Body of pancreas (tissue), 4 donors: ENCODE data around the gene EWSR1. TPM values are rescaled to one million over a fixed set of nuclear protein-coding genes. Genes with fewer than 3 reads are reported as not detected.

Experiments
- ATAC-seq: fragments of 150-250 bp; one replicate; pipeline ENCODE4 v1.9.1; 2016
- DNase-seq, 4 donors: peaks; one replicate each; pipeline ENCODE4 v3.0.0-alpha.2; 2019
- H3K27ac ChIP-seq, 4 donors: fragments of 200-600 bp; sonication (generic); 1 replicate in 3 of 4; 2 replicates in 1 of 4; pipeline versions ENCODE4 v1.5.1 to v1.6.1; 2016 to 2019; ENCODE audit warnings: mild to moderate bottlenecking in 1 of 4, mixed read lengths in 1 of 4, moderate library complexity in 1 of 4
- H3K27me3 ChIP-seq, 2 donors: fragments of 200-600 bp; sonication (generic); one replicate each; pipeline ENCODE4 v1.6.0; 2016; ENCODE audit warnings: mild to moderate bottlenecking in 1 of 2
- H3K36me3 ChIP-seq, 2 donors: fragments of 200-600 bp; sonication (generic); replicated peaks in 1 of 2; 2 replicates each; pipeline ENCODE4 v1.5.1; 2016; ENCODE audit warnings: low read depth in 2 of 2; ENCODE audit not compliant: insufficient read depth in 1 of 2
- H3K4me1 ChIP-seq: fragments of 200-600 bp; sonication (generic); one replicate; pipeline ENCODE4 v1.6.0; 2016
- H3K4me3 ChIP-seq, 2 donors: fragments of 200-600 bp; sonication (generic); 1 replicate in 1 of 2; 2 replicates in 1 of 2; pipeline ENCODE4 v1.5.1; 2016 to 2019
- H3K9me3 ChIP-seq, 3 donors: fragments of 200-600 bp; sonication (generic); 1 replicate in 2 of 3; 2 replicates in 1 of 3; pipeline ENCODE4 v1.5.1; 2016
- CTCF ChIP-seq, 7 experiments: fragments of 450-650 bp in 4 of 7; fragments of 200-600 bp in 3 of 7; sonication (generic) in 3 of 7; IDR thresholded peaks; one replicate each; pipeline ENCODE4 v1.5.1; 2016 to 2019; ENCODE audit warnings: antibody characterized with exemption in 7 of 7
- POLR2A ChIP-seq, 3 donors: fragments of 450-650 bp; IDR thresholded peaks; one replicate each; pipeline ENCODE4 v1.6.1; 2016; ENCODE audit warnings: antibody characterized with exemption in 3 of 3, mild to moderate bottlenecking in 2 of 3
- WGBS, 2 donors: methylation state at CpG; one replicate each; pipeline ENCODE4 v1.1.5; 2017; 5-methylcytosine and 5-hydroxymethylcytosine counted together
- intact Hi-C: fragments of 100-400 bp; cut with DNase I; formaldehyde crosslinking; loops from one replicate; pipeline ENCODE4 v1.15.1; 2023
- total RNA-seq, 2 donors: library from RNA; depleted of rRNA; stranded (reverse); fragments of >200 nt; gene quantifications; one replicate each; pipeline ENCODE4 v1.1.0, GENCODE V29; 2016

The EWSR1 gene
- total RNA-seq, 2 donors from 2014 or later, result 142 to 175 TPM

- no peak for TF ChIP-seq POLR2A (IDR thresholded peaks at IDR 0.05)
- no peak for TF ChIP-seq CTCF (IDR thresholded peaks at IDR 0.05)
- intact Hi-C loops, result no loop called here
- DNase-seq, result no peak
These were observed 47.4 kb downstream of the EWSR1 start, which contains the start of gene RASL10A for GRCh38 chr22:29315286-29316140. TSS of gene RASL10A (minus strand) at chr22:29315697. CDS start at chr22:29315246, 451 bp downstream.

GRCh38 chr22:29316141-29316828 lies 48.2 kb downstream of the EWSR1 start:
- ATAC-seq (no peak), DNase-seq (no peak)
- Histone ChIP-seq H3K36me3 (no peaks in the 10 kb centered on the region), H3K27me3 (peaks cover 0 to 25% of the 10 kb centered on the region in 2 donors), H3K4me1 (peaks cover 38% of the 10 kb centered on the region), H3K27ac (no peak overlapping the region), H3K9me3 (no peaks in the 10 kb centered on the region), H3K4me3 (no peak overlapping the region)
- intact Hi-C loops, result no loop called here
- no peak for TF ChIP-seq CTCF (IDR thresholded peaks at IDR 0.05)
- TF ChIP-seq POLR2A (IDR thresholded peaks at IDR 0.05), result no peak
- 62 to 65% methylated on average over 17 to 18 of the region's 18 CpGs for WGBS, 2 donors

More at GRCh38 chr22:29315286-29316140, 47.4 kb downstream of the EWSR1 start, which contains the start of gene RASL10A:
- WGBS, 2 donors, result 6 to 23% methylated on average over 16 to 70 of the region's 103 CpGs
- peaks cover 0 to 25% of the 10 kb centered on the region in 2 donors for H3K27me3 ChIP-seq
- H3K9me3 ChIP-seq, result no peaks in the 10 kb centered on the region
- H3K36me3 ChIP-seq, result no peaks in the 10 kb centered on the region
- ATAC-seq, result no peak
- H3K4me3 ChIP-seq, result no peak within 1 kb of the TSS
- peaks cover 45% of the 10 kb centered on the region for H3K4me1 ChIP-seq
- no peak within 1 kb of the TSS for H3K27ac ChIP-seq

DNA sequence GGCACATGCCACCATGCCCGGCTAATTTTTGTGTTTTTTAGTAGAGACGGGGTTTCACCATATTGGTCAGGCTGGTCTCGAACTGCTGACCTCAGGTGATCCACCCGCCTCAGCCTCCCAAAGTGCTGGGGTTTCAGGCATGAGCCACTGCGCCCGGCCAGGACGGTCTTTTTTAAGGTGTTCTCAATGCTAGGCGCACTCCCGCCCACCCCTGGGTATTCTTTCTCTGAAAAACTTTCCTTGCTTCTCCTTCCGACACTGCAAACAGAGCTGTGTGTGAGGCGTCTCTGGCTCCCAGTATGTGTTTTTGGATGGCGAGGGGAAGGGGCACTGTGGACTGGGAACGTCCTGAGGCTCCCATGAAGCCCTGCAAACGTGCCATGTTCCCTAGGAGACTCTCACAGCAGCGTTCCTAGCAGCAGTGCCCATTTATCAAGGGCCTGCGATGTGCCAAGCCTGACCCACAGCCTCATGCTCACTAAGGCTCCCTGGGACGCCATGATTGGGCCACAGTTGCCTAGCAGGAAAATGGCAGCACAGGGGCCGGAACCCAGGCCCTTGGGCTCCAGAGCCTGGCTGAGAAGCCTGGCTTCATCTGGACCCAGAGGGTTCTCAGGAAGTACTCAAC lies 49.9 kb downstream of the EWSR1 start:
- TF ChIP-seq POLR2A (IDR thresholded peaks at IDR 0.05) (no peak), CTCF (IDR thresholded peaks at IDR 0.05) (no peak)
- Histone ChIP-seq H3K27ac (no peak overlapping the region), H3K27me3 (peaks cover 0 to 25% of the 10 kb centered on the region in 2 donors), H3K4me1 (peaks cover 39% of the 10 kb centered on the region), H3K36me3 (no peaks in the 10 kb centered on the region), H3K9me3 (no peaks in the 10 kb centered on the region), H3K4me3 (no peak overlapping the region)
- 90 to 95% methylated on average over 16 to 18 of the region's 18 CpGs for WGBS, 2 donors
- ATAC-seq (no peak), DNase-seq (no peak)
- intact Hi-C loops, result no loop called here

DNA sequence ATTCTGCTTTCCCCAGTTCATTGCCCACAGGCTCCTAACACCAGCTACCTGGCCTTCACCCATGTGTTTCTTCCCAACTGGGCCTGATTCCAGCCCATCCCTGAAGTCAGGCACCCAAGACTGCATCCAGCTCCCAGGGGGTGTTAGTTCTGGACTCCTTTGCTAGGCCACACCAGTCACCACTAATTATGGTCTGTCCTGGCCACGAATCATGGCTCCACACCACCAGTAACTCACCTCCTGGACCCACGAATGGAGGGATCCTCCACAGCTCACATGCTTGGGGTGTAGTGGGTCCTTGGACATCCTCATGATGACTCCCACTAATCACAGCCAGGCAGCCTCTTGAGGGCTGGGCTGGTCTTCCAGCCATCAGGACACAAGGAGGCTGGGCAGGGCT lies 51.0 kb downstream of the EWSR1 start:
- 90 to 94% methylated on average over 2 of the region's 2 CpGs for WGBS, 2 donors
- Histone ChIP-seq H3K27ac (no peak overlapping the region), H3K4me3 (no peak overlapping the region), H3K9me3 (no peaks in the 10 kb centered on the region), H3K36me3 (no peaks in the 10 kb centered on the region), H3K27me3 (peaks cover 0 to 16% of the 10 kb centered on the region in 2 donors), H3K4me1 (peaks cover 28% of the 10 kb centered on the region)
- no peak for DNase-seq
- ATAC-seq, result no peak
- TF ChIP-seq CTCF (IDR thresholded peaks at IDR 0.05) (no peak), POLR2A (IDR thresholded peaks at IDR 0.05) (no peak)
- intact Hi-C loops, result no loop called here
